ENCODE data around the gene NOS1AP.
"Not testable (repeated sequence)": the region's sequence is repeated elsewhere in the genome, so short reads cannot be mapped to it uniquely, and the experiment has no call there.

DNA sequence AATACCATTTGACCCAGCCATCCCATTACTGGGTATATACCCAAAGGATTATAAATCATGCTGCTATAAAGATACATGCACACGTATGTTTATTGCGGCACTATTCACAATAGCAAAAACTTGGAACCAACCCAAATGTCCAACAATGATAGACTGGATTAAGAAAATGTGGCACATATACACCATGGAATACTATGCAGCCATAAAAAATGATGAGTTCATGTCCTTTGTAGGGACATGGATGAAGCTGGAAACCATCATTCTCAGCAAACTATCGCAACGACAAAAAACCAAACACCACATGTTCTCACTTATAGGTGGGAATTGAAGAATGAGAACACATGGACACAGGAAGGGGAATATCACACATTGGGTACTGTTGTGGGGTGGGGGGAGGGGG lies 104.5 kb downstream of the NOS1AP start:
- TF ChIP-seq, protein P1, sequence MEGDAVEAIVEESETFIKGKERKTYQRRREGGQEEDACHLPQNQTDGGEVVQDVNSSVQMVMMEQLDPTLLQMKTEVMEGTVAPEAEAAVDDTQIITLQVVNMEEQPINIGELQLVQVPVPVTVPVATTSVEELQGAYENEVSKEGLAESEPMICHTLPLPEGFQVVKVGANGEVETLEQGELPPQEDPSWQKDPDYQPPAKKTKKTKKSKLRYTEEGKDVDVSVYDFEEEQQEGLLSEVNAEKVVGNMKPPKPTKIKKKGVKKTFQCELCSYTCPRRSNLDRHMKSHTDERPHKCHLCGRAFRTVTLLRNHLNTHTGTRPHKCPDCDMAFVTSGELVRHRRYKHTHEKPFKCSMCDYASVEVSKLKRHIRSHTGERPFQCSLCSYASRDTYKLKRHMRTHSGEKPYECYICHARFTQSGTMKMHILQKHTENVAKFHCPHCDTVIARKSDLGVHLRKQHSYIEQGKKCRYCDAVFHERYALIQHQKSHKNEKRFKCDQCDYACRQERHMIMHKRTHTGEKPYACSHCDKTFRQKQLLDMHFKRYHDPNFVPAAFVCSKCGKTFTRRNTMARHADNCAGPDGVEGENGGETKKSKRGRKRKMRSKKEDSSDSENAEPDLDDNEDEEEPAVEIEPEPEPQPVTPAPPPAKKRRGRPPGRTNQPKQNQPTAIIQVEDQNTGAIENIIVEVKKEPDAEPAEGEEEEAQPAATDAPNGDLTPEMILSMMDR (conservative IDR thresholded peaks at IDR 0.05; ENCODE audit: low read length), result not testable (repeated sequence)
- TF ChIP-seq EZH2phosphoT487 (IDR thresholded peaks at IDR 0.05; ENCODE audit: borderline replicate concordance, low read depth, low read length), result not testable (repeated sequence)

All from OCI-LY7 (cell line).